ENCODE data around the gene ARHGEF17.

DNA sequence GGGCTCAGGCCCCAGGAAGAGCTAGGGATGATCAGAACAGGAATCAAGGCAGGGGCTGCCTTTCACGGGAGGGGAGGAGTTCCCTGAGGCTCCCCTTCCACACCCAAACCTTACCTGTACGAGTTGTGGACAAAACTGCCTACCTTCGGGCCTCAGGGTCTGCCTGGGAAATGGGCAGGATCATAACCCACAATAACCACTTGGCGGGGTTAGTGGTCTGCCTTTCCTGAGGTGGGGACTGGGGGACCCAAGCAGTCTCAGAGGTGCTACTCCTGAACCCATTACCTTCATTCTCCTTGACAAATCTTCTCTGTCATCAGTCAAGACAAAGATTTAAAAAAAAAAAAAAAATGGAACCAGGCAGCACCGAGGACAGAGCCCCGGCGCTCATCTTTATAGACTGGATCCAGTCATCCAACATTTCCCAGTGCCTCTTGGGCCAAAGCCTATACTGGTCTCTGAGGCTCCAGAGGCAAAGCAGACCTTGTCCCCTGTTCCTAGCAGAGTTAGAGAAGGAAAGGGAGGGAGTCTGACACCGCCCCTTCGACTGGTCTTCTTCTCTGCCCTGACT lies 21.8 kb upstream of the ARHGEF17 start:
- no peak for TF ChIP-seq EZH2 (IDR thresholded peaks at IDR 0.05; ENCODE audit: insufficient read depth, poor library complexity, severe bottlenecking)
- no peak for TF ChIP-seq EZH2phosphoT487 (IDR thresholded peaks at IDR 0.05; ENCODE audit: insufficient read depth, low read depth)

Measured in GM23248 (cell line).